GM19467 (cell line): ENCODE measurements around the gene EXOSC1.
"Not testable (repeated sequence)": the region's sequence is repeated elsewhere in the genome, so short reads cannot be mapped to it uniquely, and the experiment has no call there.

Experiments used
- ATAC-seq: cut with Tn5 transposase; IDR thresholded peaks from one replicate; pipeline ENCODE4 v1.9.1; 2021; ENCODE audit warnings: mild to moderate bottlenecking, moderate library complexity; ENCODE audit not compliant: unreplicated experiment

Gene EXOSC1

DNA sequence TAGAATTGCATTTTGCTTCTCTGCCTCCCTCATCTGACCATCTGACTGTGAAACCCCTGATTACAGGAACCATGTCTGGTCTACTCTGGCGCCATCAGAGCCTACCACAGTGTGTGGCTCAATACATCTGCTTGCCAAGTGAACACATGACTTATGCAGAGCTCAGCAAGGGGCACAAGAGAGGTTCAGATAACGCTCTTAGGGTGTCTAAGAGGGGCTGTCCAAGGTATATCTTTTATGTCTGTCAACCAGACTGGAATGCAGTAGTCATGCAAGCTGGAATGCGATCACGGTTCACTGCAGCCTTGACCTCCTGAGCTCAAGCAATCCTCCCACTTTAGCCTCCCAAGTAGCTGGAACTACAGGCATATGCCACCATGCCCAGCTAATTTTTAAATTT lies 34.4 kb downstream of the EXOSC1 start:
- ATAC-seq, result no peak

- no peak for ATAC-seq
Measured at GRCh38 chr10:97408496-97408992, 37.3 kb downstream of the EXOSC1 start.

DNA sequence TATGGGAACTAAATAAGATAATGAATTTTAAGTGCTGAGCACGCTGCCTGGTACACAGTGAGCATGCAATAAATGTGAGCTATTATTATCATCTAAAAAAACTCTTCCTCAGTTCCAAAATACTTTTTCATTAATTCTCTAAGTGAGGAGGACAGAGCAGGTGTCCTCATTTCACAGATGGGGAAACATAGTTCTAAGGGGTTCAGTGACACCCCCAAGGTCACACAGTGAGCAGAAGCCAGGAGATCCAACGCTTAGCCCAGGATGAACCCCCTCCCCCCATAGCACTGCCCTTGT lies 37.9 kb downstream of the EXOSC1 start:
- ATAC-seq, result no peak

DNA sequence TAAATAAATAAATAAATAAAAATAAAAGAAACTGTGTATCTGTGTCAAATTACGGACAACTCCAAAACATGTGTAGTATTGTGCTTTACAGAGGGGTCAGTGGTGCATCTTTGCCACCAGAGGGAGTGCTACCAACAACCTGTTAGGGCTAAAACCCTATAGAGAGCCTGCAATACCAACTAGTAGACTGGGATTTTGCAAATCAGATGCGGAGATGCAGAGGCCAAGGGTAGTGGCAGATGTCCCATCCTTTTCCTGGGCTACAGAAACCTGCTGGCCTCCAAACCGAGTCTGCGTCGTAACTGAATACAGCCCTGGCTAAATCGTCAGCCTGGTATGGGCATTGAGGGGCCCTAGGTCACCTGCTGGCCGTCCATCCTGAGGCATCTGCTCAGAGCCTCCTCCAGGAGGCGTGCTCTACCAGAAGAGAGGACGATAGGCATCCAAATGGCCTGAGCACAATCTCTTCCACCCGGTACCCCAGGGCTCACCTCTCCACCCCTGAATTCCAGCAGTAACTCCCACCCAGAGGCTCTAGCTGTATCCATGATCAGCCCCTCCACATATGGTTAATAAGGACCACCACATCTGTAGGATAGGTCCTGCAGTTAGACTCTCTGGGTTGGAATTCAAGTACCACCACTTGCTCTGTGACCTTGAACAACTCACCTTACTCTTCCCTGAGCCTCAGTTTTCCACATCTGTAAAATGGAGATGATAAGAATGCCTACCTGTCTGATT lies 38.4 kb downstream of the EXOSC1 start:
- peak; percentile 76 for ATAC-seq

DNA sequence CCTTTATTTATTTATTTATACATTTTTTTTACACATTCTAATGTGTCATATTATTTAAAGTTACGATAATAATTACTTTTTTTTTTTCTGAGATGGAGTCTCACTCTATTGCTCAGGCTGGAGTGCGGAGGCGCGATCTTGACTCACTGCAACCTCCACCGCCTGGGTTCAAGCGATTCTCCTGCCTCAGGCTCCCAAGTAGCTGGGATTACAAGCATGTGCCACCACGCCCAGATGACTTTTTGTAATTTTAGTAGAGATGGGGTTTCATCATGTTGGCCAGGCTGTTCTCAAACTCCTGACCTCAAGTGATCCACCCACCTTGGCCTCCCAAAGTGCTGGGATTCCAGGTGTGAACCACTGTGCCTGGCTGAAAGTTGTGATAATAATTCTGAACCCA lies 39.3 kb downstream of the EXOSC1 start:
- not testable (repeated sequence) for ATAC-seq

DNA sequence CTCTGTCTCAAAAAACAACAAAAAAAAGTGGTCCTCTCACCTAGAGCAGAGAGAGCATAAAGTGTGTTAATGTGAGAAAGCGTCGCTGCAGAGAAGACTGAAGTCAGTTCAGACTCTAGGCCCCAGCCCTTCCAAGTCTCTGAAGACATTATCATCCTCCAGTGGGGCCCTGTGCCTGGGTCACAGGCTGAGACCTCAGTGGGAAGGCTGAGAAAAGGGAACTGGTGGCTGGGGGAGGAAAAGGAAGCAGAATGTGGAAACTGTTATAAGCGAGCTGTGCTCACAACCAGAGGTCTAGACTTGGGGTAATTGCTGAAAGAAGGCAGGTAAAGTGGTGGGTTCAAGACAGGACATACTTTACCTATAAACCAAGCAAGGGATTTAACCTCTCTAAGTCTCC lies 39.7 kb downstream of the EXOSC1 start:
- ATAC-seq, result no peak

DNA sequence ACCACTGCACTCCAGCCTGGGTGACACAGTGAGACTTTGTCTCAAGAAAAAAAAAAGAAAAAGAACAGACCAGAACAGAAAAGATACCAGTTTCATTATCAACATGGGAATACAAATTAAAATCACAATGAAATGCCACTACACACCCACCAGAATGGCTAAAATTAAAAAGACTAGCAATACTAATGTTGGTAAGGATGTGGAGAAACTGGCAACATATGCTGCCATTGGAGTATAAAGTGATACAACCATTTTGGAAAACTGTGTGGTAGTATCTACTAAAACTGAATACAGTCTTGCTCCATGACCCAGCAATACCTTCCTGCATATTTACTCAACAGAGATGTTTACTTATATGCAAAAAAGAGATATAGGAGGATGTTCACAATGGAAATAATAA lies 41.8 kb downstream of the EXOSC1 start:
- no peak for ATAC-seq

DNA sequence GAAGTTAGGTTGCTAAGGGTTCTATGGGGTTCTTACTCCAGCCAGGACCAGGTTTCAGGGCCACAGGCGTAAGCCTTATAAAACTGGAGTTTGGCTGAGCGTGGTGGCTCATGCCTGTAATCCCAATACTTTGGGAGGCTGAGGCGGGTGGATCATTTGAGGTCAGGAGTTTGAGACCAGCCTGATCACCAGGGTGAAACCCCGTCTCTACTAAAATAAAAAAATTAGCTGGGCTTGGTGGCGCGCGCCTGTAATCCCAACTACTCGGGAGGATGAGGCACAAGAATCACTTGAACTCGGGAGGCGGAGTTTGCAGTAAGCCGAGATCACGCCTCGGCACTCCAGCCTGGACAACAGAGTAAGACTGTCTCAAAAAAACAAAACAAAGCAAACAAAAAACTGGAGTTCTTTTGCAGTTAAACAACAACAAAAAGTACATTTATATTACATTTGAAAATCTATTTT lies 44.3 kb downstream of the EXOSC1 start:
- ATAC-seq, result no peak

DNA sequence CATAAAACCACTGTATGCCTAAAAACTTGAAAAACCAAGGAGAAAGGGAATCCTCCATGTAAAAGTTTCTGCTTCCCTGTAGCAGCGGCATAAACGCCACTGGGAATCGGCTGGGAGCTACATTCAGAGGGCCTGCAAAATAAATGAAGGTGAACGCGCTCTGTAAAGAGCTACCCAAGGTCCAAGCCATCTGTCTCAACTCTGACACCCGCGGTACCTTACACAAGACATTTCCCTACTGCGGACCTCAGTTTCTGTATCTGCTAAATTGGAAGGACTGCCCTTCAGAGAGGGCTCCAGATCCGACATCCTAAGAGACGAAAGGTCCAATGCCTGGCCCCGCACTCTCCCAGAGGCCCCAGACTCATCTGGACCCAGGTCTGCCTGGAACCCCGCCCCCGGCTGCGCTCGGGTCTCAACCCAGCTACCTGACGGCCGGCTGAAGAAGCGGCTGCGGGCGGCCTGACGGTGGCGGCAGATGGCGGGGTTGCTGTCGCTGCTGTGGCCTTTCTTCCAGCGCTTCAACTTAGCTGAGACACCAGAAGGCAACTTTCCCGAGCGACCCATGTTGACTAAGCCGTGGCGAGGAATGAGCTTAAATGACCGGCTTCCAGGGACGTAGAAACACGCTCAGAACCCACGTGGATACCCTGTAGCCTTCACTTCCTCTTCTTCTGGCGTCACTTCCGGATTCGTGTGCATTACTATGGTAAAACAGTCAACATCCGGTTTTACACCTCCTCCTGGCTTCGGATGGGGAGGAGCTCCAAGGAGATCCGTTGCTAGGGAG lies 44.9 kb downstream of the EXOSC1 start, which contains the start of gene RRP12:
TSS of gene RRP12 (minus strand) at position 676 of the 790 bp plus-strand sequence. CDS start at position 567, 109 bp downstream.
- ATAC-seq, result peak; percentile 97

- ATAC-seq, result no peak
Measured at GRCh38 chr10:97399843-97400545, 45.8 kb downstream of the EXOSC1 start.

- ATAC-seq, result no peak
Measured at GRCh38 chr10:97396056-97396455, 49.8 kb downstream of the EXOSC1 start.

DNA sequence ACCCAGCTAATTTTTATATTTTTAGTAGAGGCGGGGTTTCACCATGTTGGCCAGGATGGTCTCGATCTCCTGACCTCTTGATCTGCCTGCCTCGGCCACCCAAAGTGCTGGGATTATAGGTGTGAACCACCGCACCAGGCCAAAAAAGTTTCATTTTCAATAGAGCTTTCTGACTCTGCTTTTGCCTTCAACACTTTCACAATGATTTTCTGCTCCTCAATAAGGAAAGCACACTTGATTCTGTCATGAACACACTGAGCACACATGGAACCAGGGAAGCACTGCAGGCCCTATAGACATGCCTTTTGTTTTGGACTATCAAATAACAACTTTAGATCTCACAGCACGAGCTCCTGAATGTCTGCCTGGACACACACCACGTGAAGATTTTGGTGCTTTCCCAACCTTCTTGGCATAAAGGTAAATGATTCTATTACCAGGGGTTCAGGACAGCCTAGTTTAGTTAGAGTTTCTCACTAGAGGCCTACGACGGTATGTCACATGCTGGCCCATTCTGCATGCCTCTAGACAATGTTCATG lies 52.7 kb downstream of the EXOSC1 start:
- no peak for ATAC-seq

- no peak for ATAC-seq
Measured at GRCh38 chr10:97390091-97390490, 55.7 kb downstream of the EXOSC1 start.

DNA sequence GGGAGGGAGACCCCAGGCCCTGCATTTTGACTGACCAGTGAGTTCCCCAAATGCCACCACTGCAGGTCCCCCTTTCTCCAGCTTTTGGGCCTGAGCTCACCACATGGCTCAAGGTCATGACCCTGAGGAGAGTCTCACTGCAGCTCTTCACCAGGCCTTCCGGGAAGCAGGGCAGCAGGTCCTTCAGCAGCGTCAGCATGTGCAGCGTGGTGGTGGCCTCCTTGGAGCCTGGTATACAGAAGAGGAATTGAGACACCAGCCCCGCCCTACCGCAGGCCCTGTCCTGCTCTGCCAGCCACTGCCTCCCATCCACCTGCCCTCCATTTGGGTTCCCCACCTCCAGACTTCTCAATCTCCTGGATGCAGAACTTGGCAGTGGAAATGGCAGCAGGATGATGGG lies 57.7 kb downstream of the EXOSC1 start:
- no peak for ATAC-seq
